Measurements from ENCODE around the gene NRXN3.

Gene NRXN3

DNA sequence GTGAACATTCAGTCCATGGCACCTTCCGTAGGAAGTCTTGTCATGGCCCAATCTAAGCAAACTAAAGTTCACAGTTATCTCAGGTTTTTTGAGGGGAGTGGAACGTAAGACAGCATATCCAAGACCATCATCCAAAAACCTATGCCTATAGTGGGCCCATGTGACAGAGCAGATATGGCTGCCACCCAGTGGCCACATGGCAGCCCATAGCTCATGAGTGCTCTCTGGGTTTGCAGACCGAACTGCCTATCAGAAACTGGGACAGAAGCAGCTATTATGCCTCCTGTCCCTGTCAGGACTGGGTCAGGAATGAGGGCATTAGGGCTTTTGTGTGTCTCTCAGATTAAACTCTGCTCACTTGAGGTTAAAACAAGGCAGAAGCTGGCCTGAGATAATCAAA lies 503.7 kb downstream of the NRXN3 start:
- ChIA-PET POLR2A (no interaction called here), CTCF (no interaction called here)
- DNase-seq (ENCODE audit: extremely low spot score), result no peak
- TF ChIP-seq, protein P1, sequence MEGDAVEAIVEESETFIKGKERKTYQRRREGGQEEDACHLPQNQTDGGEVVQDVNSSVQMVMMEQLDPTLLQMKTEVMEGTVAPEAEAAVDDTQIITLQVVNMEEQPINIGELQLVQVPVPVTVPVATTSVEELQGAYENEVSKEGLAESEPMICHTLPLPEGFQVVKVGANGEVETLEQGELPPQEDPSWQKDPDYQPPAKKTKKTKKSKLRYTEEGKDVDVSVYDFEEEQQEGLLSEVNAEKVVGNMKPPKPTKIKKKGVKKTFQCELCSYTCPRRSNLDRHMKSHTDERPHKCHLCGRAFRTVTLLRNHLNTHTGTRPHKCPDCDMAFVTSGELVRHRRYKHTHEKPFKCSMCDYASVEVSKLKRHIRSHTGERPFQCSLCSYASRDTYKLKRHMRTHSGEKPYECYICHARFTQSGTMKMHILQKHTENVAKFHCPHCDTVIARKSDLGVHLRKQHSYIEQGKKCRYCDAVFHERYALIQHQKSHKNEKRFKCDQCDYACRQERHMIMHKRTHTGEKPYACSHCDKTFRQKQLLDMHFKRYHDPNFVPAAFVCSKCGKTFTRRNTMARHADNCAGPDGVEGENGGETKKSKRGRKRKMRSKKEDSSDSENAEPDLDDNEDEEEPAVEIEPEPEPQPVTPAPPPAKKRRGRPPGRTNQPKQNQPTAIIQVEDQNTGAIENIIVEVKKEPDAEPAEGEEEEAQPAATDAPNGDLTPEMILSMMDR (IDR thresholded peaks at IDR 0.05; ENCODE audit: control extremely low read depth, extremely low read depth, low read depth, missing control alignments), result no peak

DNA sequence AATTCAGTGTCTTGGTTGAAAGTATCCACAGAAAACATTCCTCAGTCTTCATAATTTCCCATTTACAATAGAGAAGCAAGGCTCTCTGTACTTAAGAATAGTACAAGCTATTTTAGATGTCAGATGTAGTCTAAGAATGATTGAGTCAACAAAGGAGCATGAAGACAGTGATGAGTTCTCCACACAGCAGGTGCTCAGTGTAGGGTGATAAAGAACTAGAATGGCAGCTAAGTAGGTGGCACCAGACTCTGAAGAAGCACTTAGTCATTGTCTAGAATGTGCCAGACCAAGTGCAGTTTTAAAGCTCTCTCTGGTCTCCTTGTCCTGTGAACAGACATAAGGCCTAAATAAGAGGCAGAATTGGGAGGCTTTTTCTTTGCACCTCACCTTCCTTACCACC lies 504.6 kb downstream of the NRXN3 start:
- ChIA-PET CTCF (no interaction called here), POLR2A (no interaction called here)
- TF ChIP-seq, protein P1 (IDR thresholded peaks at IDR 0.05; ENCODE audit: control extremely low read depth, extremely low read depth, low read depth, missing control alignments), result no peak
- DNase-seq (ENCODE audit: extremely low spot score), result no peak

DNA sequence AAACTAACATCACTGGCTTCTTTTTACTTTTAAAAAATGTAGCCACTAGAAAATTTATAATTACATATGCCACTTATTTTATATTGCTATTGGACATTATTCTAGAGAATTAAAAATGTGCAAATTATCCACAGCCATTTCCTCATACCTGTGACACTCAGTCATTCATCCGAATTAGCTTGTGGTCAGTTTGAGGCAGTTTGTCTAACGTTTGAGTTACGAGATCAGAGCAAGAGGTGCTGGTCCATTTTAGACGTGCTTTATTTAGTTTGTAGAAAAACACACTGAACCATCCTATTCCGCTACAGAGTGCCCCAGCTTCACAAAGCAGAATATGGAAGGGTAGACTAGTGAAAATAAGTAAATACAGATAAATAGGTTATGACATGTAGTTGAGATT lies 513.0 kb downstream of the NRXN3 start:
- DNase-seq (ENCODE audit: extremely low spot score), result no peak
- POLR2A ChIA-PET, result no interaction called here
- TF ChIP-seq, protein P1 (IDR thresholded peaks at IDR 0.05; ENCODE audit: control extremely low read depth, extremely low read depth, low read depth, missing control alignments), result no peak
- CTCF ChIA-PET, result no interaction called here

DNA sequence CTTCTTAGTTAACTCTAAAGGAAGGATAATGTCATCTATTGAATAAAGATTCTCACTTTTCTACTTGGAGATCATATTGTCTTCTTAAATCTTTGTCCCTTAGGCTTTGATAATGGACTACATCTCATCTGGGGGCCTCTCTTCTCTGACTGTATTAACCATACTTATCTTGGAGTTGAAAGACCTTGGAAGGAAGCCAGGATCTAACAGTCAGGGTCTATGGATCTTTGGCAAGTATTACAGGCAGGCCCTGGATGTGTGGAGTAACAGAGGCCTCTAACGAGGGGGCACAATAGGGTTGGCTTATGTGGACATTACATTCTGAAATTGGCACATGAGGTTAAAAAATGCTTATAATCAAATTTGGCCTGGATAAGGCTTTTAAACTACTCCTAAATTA lies 513.8 kb downstream of the NRXN3 start:
- CTCF ChIA-PET, result no interaction called here
- TF ChIP-seq, protein P1 (IDR thresholded peaks at IDR 0.05; ENCODE audit: control extremely low read depth, extremely low read depth, low read depth, missing control alignments), result no peak
- POLR2A ChIA-PET, result no interaction called here
- no peak for DNase-seq (ENCODE audit: extremely low spot score)

DNA sequence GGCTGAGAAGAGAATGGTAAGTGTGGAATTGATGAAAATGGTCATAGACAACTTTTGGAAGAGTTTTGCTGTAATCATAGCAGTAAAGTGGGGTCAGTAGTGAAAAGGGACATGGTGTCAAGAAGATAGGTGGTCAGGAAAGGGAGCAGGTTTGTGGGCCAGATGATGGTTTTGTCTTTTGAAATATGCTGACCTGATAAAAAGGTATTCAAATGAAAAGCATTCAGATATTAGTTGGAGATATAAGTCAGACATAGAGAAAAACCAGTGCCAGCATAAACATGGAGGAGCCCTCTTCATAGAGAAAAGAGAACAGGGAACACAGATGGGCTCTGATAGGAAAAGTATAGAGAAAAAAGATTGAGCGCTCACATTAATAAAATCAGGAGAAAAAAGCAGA lies 518.3 kb downstream of the NRXN3 start:
- TF ChIP-seq, protein P1 (IDR thresholded peaks at IDR 0.05; ENCODE audit: control extremely low read depth, extremely low read depth, low read depth, missing control alignments), result no peak
- CTCF ChIA-PET, result no interaction called here
- no peak for DNase-seq (ENCODE audit: extremely low spot score)
- POLR2A ChIA-PET, result no interaction called here

DNA sequence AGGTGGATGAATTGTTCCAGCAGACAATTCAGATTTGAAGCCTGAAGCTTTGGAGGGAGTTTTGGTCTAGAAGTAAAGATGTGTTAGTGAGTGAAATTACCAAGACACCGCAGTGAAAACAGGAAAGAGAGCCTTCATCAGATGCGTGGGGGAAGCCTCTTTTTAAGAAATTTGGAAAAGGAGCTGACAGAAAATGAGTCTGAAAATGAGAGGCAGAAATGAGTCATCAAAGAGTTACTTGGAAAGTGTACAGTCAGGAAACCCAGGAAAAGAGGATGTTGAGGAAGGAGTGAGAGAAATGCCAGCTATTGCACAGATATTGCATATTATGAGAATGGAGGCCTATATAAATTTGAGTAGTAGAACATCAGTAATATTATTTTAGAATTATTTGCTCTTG lies 520.7 kb downstream of the NRXN3 start:
- CTCF ChIA-PET, result interaction anchor here (0.9 kb wide), 1 partner anchor 14 kb away, joined by 3 read pairs; no protein-coding TSS in a partner anchor
- TF ChIP-seq, protein P1 (IDR thresholded peaks at IDR 0.05; ENCODE audit: control extremely low read depth, extremely low read depth, low read depth, missing control alignments), result no peak

DNA sequence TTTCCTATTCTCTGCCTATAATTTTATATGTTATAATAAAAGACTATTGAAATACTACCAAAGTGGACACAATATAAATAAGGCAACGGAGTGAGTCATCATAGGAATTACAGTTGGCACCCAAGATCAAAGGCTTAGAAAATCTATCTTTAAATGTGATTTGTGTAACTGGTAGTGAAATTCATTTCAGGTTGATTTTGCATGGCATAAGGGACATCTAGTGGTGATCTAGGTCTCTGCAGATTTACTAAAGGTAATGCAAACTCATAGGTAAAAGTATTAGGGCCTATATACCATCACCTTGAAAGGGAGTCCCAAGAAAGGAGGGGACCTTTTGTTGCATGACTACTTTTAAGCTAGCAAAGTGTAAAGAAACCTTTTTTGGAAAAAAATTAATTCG lies 527.2 kb downstream of the NRXN3 start:
- POLR2A ChIA-PET, result no interaction called here
- DNase-seq (ENCODE audit: extremely low spot score), result no peak
- CTCF ChIA-PET, result interaction anchor here (1.1 kb wide), 1 partner anchor 11 kb away, joined by 3 read pairs; no protein-coding TSS in a partner anchor
- TF ChIP-seq, protein P1 (IDR thresholded peaks at IDR 0.05; ENCODE audit: control extremely low read depth, extremely low read depth, low read depth, missing control alignments), result peak; percentile 62

More for the DNA sequence above, 520.7 kb downstream of the NRXN3 start:
- POLR2A ChIA-PET, result no interaction called here
- DNase-seq (ENCODE audit: extremely low spot score), result no peak
